Activated CD8-positive, alpha-beta memory T cell treated with anti-CD3 and anti-CD28 coated beads for 4 hours (primary cell): ENCODE results near the gene GKN1.

ENCODE experiments used
- DNase-seq, 2 donors: peaks; one replicate each; pipeline ENCODE4 v3.0.0-alpha.2; 2020; ENCODE audit warnings: low read depth in 2 of 2

The GKN1 gene

GRCh38 chr2:69007169-69007568, 32.7 kb downstream of the GKN1 start:
- DNase-seq: no peak

GRCh38 chr2:69007603-69008002, 33.2 kb downstream of the GKN1 start:
- DNase-seq: no peak

GRCh38 chr2:69010437-69011194, 36.2 kb downstream of the GKN1 start:
- DNase-seq: no peak

- DNase-seq: no peak
Observed at GRCh38 chr2:69011611-69012157, 37.2 kb downstream of the GKN1 start.

GRCh38 chr2:69012310-69013141, 38.1 kb downstream of the GKN1 start:
- peak in 1 of 2 donors; percentile 16 for DNase-seq

GRCh38 chr2:69013142-69013839, 38.9 kb downstream of the GKN1 start, which contains the start of gene ANTXR1:
Gene ANTXR1, plus strand, starts transcription at chr2:69013179. Its CDS starts 321 bp downstream, at chr2:69013500.
- no peak for DNase-seq

GRCh38 chr2:69013840-69014821, 39.7 kb downstream of the GKN1 start:
- DNase-seq: no peak

GRCh38 chr2:69017080-69017479, 42.6 kb downstream of the GKN1 start:
- no peak for DNase-seq

GRCh38 chr2:69017835-69018234, 43.4 kb downstream of the GKN1 start:
- DNase-seq: no peak

- DNase-seq: no peak
Observed at GRCh38 chr2:69018678-69019095, 44.3 kb downstream of the GKN1 start.

GRCh38 chr2:69020496-69021426, 46.3 kb downstream of the GKN1 start:
- no peak for DNase-seq

GRCh38 chr2:69021727-69022126, 47.3 kb downstream of the GKN1 start:
- DNase-seq: no peak

- no peak for DNase-seq
Observed at GRCh38 chr2:69022548-69022947, 48.1 kb downstream of the GKN1 start.

- no peak for DNase-seq
Observed at GRCh38 chr2:69023236-69023635, 48.8 kb downstream of the GKN1 start.

- DNase-seq: no peak
Observed at GRCh38 chr2:69026026-69026425, 51.6 kb downstream of the GKN1 start.

GRCh38 chr2:69026691-69027459, 52.4 kb downstream of the GKN1 start:
- no peak for DNase-seq
